HCT116 (cell line): Measurements from ENCODE around the gene ZSCAN30.
"Not testable (repeated sequence)": the region's sequence is repeated elsewhere in the genome, so short reads cannot be mapped to it uniquely, and the experiment has no call there.

Experiments used
- ATF3 ChIP-seq: IDR thresholded peaks from 2 replicates; pipeline ENCODE4 v1.6.1; 2012
- CTCF ChIP-seq, 3 experiments: fragments of 200-600 bp in 1 of 3; sonication (generic) in 1 of 3; IDR thresholded peaks in 2 of 3; conservative IDR thresholded peaks in 1 of 3; 2 replicates each; pipeline ENCODE4 v1.5.1; 2012 to 2017; ENCODE audit warnings: low read depth in 2 of 3, low read length in 2 of 3, antibody characterized with exemption in 1 of 3, borderline replicate concordance in 1 of 3, control low read depth in 1 of 3, mild to moderate bottlenecking in 1 of 3, mixed read lengths in 1 of 3, mixed run types in 1 of 3, moderate library complexity in 1 of 3; ENCODE audit not compliant: insufficient read depth in 1 of 3
- EZH2 ChIP-seq: fragments of 200-600 bp; sonication (generic); IDR thresholded peaks from 2 replicates; pipeline ENCODE4 v1.6.1; 2017; ENCODE audit warnings: antibody characterized with exemption, mixed run types
- EZH2phosphoT487 ChIP-seq: fragments of 200-600 bp; IDR thresholded peaks from 2 replicates; pipeline ENCODE4 v1.6.1; 2018; ENCODE audit warnings: antibody characterized with exemption, borderline replicate concordance
- JUND ChIP-seq: IDR thresholded peaks from 2 replicates; pipeline ENCODE4 v1.6.1; 2012
- POLR2A ChIP-seq: IDR thresholded peaks from 2 replicates; pipeline ENCODE4 v1.7.0; 2011; ENCODE audit warnings: borderline replicate concordance; ENCODE audit not compliant: insufficient read depth, insufficient read length; ENCODE audit errors: extremely low read depth
- POLR2AphosphoS5 ChIP-seq: IDR thresholded peaks from 2 replicates; pipeline ENCODE4 v1.6.1; 2011; ENCODE audit warnings: mild to moderate bottlenecking, low read depth, low read length, moderate library complexity
- RAD21 ChIP-seq: IDR thresholded peaks from 2 replicates; pipeline ENCODE4 v1.6.1; 2012; ENCODE audit warnings: low read depth, mild to moderate bottlenecking
- REST ChIP-seq: IDR thresholded peaks from 2 replicates; pipeline ENCODE4 v1.6.1; 2012; ENCODE audit warnings: low read depth
- SIN3A ChIP-seq: IDR thresholded peaks from 2 replicates; pipeline ENCODE4 v1.6.1; 2012; ENCODE audit warnings: low read depth
- SP1 ChIP-seq: IDR thresholded peaks from 2 replicates; pipeline ENCODE4 v1.6.1; 2012; ENCODE audit warnings: low read depth
- SRF ChIP-seq: IDR thresholded peaks from 2 replicates; pipeline ENCODE4 v1.6.1; 2012; ENCODE audit warnings: low read depth
- ZFX ChIP-seq: fragments of 450-650 bp; IDR thresholded peaks from 2 replicates; pipeline ENCODE4 v1.6.1; 2017

GRCh38 chr18:35205746-35206458 is 84.1 kb downstream of the ZSCAN30 start:
- TF ChIP-seq RAD21; SRF; SP1; POLR2AphosphoS5; POLR2A; JUND; CTCF (IDR thresholded peaks at IDR 0.05 in 2 of 3, conservative IDR thresholded peaks at IDR 0.05 in 1 of 3; ENCODE audit: borderline replicate concordance in 1 of 3, insufficient read depth in 1 of 3, low read depth in 2 of 3, low read length in 2 of 3); ATF3; ZFX; EZH2; SIN3A; EZH2phosphoT487; REST: not testable (repeated sequence)
